Panc1 (cell line): Measurements from ENCODE around the gene HUS1B.

ENCODE experiments used
- POLR2AphosphoS5 ChIP-seq: IDR thresholded peaks from 2 replicates; pipeline ENCODE4 v1.6.1; 2012; ENCODE audit warnings: mild to moderate bottlenecking, low read depth, low read length, moderate library complexity
- TCF7L2 ChIP-seq: IDR thresholded peaks from 2 replicates; pipeline ENCODE4 v1.6.1; 2011; ENCODE audit warnings: mild to moderate bottlenecking, low read depth, low read length, inconsistent platforms
- TF ChIP-seq, protein P1 (sequence below): fragments of 450-650 bp; IDR thresholded peaks from 2 replicates; pipeline ENCODE4 v1.5.1; 2017; ENCODE audit warnings: mild to moderate bottlenecking
- TF ChIP-seq, protein P2 (sequence below), 2 experiments: IDR thresholded peaks; 2 replicates each; pipeline ENCODE4 v1.6.1; 2011 to 2012; ENCODE audit warnings: low read depth in 2 of 2, control low read depth in 1 of 2, low read length in 1 of 2, mild to moderate bottlenecking in 1 of 2, moderate library complexity in 1 of 2; ENCODE audit not compliant: insufficient read depth in 1 of 2

DNA sequence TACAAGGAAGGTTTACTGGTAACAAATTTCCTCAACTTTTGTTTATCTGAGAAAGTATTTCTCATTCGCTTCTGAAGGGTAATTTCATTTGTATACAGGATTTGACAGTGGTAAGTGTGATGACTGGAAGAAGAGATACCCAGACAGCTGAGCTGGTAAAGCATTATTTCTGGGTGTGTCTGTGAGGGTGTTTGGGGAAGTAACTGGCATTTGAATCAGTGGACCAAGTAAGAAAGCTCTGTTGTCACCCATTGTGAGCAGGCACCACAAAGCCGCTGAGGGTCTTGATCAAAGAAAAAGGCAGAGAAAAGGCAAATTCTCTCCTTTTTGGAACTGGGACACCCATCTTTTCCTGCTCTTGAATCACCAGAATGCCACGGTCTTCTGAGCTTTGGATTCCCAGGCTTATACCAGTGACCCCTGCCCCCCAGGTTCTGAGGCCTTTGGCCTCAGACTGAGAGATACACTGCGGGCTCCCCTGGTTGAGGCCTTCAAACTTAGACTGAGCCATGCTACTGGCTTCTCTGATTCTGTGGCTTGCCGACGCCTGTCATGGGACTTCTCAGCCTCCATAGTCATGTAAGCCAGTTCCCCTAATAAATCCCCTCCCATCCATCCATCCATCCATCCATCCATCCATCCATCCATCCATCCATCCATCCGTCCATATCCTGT is 10.5 kb upstream of the HUS1B start:
- TF ChIP-seq, protein P1, sequence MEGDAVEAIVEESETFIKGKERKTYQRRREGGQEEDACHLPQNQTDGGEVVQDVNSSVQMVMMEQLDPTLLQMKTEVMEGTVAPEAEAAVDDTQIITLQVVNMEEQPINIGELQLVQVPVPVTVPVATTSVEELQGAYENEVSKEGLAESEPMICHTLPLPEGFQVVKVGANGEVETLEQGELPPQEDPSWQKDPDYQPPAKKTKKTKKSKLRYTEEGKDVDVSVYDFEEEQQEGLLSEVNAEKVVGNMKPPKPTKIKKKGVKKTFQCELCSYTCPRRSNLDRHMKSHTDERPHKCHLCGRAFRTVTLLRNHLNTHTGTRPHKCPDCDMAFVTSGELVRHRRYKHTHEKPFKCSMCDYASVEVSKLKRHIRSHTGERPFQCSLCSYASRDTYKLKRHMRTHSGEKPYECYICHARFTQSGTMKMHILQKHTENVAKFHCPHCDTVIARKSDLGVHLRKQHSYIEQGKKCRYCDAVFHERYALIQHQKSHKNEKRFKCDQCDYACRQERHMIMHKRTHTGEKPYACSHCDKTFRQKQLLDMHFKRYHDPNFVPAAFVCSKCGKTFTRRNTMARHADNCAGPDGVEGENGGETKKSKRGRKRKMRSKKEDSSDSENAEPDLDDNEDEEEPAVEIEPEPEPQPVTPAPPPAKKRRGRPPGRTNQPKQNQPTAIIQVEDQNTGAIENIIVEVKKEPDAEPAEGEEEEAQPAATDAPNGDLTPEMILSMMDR: no peak
- TF ChIP-seq, protein P2, sequence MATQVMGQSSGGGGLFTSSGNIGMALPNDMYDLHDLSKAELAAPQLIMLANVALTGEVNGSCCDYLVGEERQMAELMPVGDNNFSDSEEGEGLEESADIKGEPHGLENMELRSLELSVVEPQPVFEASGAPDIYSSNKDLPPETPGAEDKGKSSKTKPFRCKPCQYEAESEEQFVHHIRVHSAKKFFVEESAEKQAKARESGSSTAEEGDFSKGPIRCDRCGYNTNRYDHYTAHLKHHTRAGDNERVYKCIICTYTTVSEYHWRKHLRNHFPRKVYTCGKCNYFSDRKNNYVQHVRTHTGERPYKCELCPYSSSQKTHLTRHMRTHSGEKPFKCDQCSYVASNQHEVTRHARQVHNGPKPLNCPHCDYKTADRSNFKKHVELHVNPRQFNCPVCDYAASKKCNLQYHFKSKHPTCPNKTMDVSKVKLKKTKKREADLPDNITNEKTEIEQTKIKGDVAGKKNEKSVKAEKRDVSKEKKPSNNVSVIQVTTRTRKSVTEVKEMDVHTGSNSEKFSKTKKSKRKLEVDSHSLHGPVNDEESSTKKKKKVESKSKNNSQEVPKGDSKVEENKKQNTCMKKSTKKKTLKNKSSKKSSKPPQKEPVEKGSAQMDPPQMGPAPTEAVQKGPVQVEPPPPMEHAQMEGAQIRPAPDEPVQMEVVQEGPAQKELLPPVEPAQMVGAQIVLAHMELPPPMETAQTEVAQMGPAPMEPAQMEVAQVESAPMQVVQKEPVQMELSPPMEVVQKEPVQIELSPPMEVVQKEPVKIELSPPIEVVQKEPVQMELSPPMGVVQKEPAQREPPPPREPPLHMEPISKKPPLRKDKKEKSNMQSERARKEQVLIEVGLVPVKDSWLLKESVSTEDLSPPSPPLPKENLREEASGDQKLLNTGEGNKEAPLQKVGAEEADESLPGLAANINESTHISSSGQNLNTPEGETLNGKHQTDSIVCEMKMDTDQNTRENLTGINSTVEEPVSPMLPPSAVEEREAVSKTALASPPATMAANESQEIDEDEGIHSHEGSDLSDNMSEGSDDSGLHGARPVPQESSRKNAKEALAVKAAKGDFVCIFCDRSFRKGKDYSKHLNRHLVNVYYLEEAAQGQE (IDR thresholded peaks at IDR 0.05; ENCODE audit: insufficient read depth in 1 of 2, low read depth in 2 of 2, low read length in 1 of 2): no peak
- no peak for TF ChIP-seq POLR2AphosphoS5
- TF ChIP-seq TCF7L2: no peak
